Left ventricle myocardium superior (tissue), 1 donor: ENCODE data around the gene IKZF3. TPM values are rescaled to one million over a fixed set of nuclear protein-coding genes. Genes with fewer than 3 reads are reported as not detected.

Source experiments
- ATAC-seq: fragments of 200-7000 bp; cut with Tn5 transposase; one replicate; pipeline ENCODE4 v1.9.1; 2020; ENCODE audit warnings: mild to moderate bottlenecking, moderate library complexity
- DNase-seq: peaks from one replicate; pipeline ENCODE4 v3.0.0-alpha.2; 2020
- intact Hi-C: fragments of 100-400 bp; cut with micrococcal nuclease; formaldehyde crosslinking; loops from one replicate; pipeline ENCODE4 v1.11.0; 2022
- total RNA-seq: library from RNA; stranded (reverse); fragmentation: NEBNext Ultra II Directional; extraction: Animal tissue kit (Norgen Biotek cat#: 25700); gene quantifications from one replicate; pipeline ENCODE4 v1.2.1, GENCODE V29; 2021
- donor health status: DM: no; HTN: yes; CAD: no; lungs with severe emphysema.

Gene IKZF3
- total RNA-seq, 1 donor from 2014 or later, result 0.42 TPM

DNA sequence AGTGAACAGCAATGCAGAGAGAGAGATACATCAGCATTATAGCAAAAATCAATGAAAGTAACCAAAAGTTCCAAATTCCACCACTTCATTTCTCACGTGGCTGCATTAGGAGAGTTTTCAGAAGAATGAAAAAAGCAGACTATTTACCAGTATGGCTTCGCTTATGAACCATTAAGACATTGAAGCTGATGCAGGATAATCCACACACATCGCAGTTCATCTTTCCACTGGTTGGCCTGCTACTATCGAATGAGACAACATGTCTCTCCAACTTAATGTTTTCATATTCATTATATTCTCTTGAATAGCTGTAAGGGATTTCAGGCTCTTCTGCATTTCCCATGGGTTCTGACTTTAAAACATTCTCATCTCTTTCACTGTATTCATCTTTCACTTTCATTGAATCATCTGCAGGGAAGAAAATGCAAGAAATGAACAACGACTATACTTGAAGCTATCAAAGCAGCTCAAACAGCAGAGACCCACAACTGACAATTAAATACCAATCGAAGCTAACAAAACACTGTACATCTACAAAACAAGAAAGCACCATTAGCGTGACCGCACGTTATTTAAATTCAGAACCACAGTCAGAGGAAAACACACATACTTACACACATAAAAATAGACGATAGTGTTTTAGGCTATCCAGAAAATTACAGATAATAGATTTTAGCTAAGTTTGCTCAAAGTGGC lies 71.4 kb downstream of the IKZF3 start:
- intact Hi-C loops, result loop anchor here (5.0 kb wide), 1 partner anchor 50 kb away; no protein-coding TSS in a partner anchor
- ATAC-seq, result no peak

GRCh38 chr17:39791111-39791992 lies 72.8 kb downstream of the IKZF3 start:
- ATAC-seq (no peak), DNase-seq (no peak)
- intact Hi-C loops, result loop anchor here (5.0 kb wide), 1 partner anchor 51 kb away; no protein-coding TSS in a partner anchor

More for the DNA sequence above, 71.4 kb downstream of the IKZF3 start:
- DNase-seq, result no peak

- intact Hi-C loops, result no loop called here
- ATAC-seq (no peak), DNase-seq (no peak)
Measured at GRCh38 chr17:39787743-39788484, 76.2 kb downstream of the IKZF3 start.

DNA sequence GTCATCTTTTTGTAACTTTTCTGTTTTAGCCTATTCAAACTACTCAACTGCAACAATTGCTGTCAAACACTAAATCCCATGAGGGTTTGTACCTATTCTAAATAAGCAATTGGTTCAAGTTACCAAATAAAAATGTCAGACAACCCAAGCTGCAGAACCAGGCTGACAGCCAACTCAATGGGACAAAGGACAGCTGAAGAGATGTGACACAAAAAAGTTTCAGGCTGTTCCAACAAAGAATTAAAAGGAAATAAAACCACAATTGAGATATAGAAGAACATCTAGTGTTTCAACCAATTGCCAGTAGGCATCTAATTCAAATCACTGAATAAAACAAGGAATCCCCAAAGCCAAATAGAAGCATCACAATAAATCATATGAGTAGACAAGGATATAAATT lies 77.1 kb downstream of the IKZF3 start:
- intact Hi-C loops, result no loop called here
- ATAC-seq (no peak), DNase-seq (no peak)

GRCh38 chr17:39782980-39783379 lies 81.1 kb downstream of the IKZF3 start:
- ATAC-seq, result no peak

DNA sequence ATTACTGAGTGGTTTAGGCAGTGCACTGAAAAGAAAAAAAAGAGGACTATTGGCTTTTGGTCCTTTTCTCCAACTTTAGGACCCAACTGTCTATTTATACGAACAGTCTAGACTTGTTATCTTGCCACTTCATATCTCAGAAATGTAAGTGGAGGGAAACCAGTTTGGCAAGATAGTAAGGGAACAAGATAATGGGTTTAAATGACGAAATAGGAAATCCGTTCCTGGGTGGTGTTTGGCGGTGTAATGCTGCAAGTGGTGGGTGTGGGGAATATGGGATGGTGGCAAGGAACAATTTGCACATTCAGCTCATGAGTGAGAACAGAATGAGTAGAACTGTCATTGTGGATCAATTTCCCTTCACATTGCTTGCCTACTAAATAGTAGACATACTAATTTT lies 81.6 kb downstream of the IKZF3 start:
- DNase-seq (no peak), ATAC-seq (no peak)
- intact Hi-C loops, result no loop called here

More at GRCh38 chr17:39782980-39783379, 81.1 kb downstream of the IKZF3 start:
- DNase-seq, result no peak
- intact Hi-C loops, result no loop called here

- ATAC-seq (no peak), DNase-seq (no peak)
- intact Hi-C loops, result no loop called here
Measured at GRCh38 chr17:39781861-39782213, 82.3 kb downstream of the IKZF3 start.

- ATAC-seq, result no peak
- intact Hi-C loops, result no loop called here
Measured at GRCh38 chr17:39781031-39781860, 82.9 kb downstream of the IKZF3 start.

GRCh38 chr17:39777534-39778365 lies 86.4 kb downstream of the IKZF3 start:
- intact Hi-C loops, result no loop called here
- DNase-seq (no peak), ATAC-seq (no peak)

More at GRCh38 chr17:39781031-39781860, 82.9 kb downstream of the IKZF3 start:
- DNase-seq, result no peak

- no peak for ATAC-seq
- no peak for DNase-seq
- intact Hi-C loops, result no loop called here
Measured at GRCh38 chr17:39776252-39776651, 87.9 kb downstream of the IKZF3 start.

GRCh38 chr17:39775031-39775430 lies 89.1 kb downstream of the IKZF3 start:
- intact Hi-C loops, result no loop called here
- ATAC-seq (no peak), DNase-seq (no peak)

DNA sequence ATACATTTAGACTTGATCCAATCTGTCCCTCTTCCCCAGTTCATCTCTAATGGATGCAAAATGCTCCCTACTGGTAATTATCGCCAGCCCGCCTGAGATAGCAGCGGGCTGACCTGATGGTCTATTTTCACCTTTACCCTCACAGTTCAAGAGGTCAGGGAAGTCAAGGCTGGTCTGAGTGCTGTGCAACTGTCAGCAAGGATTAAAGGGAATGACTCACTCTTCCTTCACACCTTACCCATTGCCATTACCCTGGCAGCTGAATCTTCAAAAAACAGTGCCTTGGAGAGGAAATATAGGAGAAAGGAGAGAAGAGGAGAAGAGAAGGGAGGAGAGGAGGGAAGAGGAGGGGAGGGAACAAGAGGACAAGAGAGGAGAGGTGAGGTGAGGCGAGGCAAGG lies 90.1 kb downstream of the IKZF3 start:
- DNase-seq, result no peak
- no peak for ATAC-seq
- intact Hi-C loops, result no loop called here

DNA sequence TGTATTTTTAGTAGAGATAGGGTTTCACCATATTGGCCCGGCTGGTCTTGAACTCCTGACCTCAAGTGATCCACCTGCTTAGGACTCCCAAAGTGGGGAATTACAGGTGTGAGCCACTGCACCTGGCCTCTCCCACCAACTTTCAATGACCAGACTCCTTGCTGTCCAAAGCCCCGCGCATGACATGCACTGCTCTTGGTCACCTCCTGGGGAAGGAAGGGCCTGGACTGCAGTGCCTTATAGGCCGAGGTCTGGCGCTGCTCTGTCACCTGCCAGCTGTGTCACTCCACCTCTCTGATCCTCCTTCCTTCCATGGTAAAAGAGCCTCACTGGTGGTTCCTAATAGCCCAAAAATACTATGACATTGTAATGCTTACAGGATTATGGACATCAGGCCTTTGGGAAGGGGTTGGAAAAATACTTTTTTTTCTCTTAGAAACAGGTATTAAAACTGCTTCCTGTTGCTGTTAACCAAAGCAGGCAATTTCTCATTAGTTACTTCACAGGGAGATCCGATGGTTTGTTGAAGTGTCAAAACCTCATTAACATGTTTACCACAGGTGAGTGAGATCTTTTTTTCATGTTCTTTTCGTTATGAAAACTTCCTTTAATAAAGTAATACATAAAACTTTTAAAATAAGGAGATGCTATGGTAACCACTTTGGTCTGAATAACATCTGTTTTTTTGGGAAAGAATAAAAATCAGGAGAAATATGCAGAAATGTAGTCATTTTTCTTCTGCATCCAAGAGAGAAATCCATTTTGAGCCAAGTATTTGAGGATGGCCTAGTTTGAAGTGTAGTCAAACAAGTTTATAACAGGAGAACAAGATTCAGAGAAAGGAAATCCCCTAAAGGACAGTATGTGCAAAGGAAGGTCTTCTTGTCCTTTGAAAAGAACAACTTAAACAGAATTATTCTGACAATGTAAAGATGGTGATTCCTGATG lies 90.9 kb downstream of the IKZF3 start:
- DNase-seq (no peak), ATAC-seq (no peak)
- intact Hi-C loops, result no loop called here

DNA sequence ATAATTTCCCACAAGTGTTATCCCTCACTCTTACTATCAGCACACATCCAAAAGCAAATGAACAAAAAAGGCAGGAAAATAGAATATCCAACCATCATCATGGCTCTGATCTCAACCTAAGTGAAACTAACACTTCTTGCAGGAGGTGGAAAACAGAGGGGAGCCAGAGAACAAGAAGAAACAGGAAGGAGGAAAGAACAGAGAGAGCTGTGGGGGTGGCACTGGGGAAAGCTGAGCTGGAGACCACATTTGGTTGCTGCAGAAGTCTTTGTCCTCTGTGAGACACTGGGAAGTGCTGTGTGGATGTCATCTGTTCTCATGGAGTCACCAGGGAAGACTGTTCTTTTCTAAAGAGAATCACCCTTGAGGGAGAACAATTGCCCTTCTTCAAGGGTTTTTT lies 91.7 kb downstream of the IKZF3 start:
- DNase-seq (no peak), ATAC-seq (no peak)
- intact Hi-C loops, result no loop called here

DNA sequence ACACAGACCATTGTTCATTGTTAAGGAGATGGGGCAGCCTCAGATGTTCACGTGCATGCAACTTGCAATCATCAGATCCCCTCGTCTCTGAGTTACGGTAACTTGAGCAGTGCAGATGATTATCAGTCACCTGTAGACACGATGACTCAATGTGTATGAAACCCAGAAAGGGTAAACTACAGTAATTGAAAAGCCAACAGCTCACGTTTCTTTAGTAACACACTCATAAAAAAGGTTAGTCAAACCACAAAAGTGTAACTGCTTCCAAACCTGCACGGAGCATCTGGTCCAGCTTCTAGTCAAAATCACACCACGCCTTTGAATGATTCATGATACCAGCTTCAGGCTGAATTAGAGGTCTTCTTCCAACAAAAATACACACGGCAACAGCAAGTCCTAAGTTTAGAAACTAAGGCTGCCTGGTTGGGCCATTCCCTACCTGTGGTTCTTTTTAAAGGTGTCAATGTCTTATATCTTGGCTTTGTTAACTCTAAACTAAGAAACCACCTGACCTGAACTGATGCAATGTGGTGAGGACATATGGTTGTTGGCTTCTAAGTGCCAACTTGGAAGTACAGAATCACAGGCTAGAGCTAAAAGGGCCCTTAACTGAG lies 94.0 kb downstream of the IKZF3 start:
- intact Hi-C loops, result no loop called here
- ATAC-seq (no peak), DNase-seq (no peak)

DNA sequence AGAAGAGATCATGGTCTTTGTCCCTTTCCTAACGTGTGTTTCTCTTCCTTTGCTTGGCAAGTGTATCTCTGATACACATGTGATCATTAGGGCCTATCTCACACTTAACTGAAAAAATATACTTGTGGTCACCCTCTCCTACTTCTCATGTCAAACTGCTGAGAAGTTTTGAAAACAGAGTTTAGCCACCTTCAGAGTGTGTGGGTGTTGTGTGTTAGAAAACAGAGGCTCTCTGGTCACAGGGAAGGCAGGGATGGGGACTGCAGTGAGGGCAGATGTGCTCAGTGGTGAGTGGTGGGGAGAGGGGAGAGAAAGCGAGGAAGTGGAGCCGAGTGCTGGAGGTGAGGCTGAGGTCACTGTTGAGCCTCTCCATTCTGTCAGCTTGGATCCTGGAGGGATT lies 97.0 kb downstream of the IKZF3 start:
- intact Hi-C loops, result no loop called here
- DNase-seq, result no peak
- no peak for ATAC-seq

- DNase-seq, result no peak
- intact Hi-C loops, result no loop called here
- ATAC-seq, result no peak
Measured at GRCh38 chr17:39765766-39766165, 98.3 kb downstream of the IKZF3 start.
